Tibial nerve (tissue), 4 donors: ENCODE data around the gene TSHZ1. TPM values are rescaled to one million over a fixed set of nuclear protein-coding genes. Genes with fewer than 3 reads are reported as not detected.

Experiments
- DNase-seq, 2 donors: peaks; one replicate each; pipeline ENCODE4 v3.0.0-alpha.2; 2019; ENCODE audit warnings: low spot score in 2 of 2
- H3K27ac ChIP-seq, 4 donors: fragments of 200-600 bp; sonication (generic) in 3 of 4; one replicate each; pipeline ENCODE4 v1.5.1; 2017 to 2019; ENCODE audit warnings: mild to moderate bottlenecking in 1 of 4
- H3K27me3 ChIP-seq, 2 donors: fragments of 200-600 bp; sonication (generic) in 1 of 2; one replicate each; pipeline versions ENCODE4 v1.5.1 to v1.6.0; 2017 to 2019
- H3K36me3 ChIP-seq, 3 donors: fragments of 200-600 bp; sonication (generic); one replicate each; pipeline ENCODE4 v1.5.1; 2018 to 2019
- H3K4me1 ChIP-seq, 4 donors: fragments of 200-600 bp; sonication (generic) in 3 of 4; one replicate each; pipeline ENCODE4 v1.5.1; 2017 to 2019
- H3K4me3 ChIP-seq, 4 donors: fragments of 200-600 bp; sonication (generic) in 3 of 4; one replicate each; pipeline ENCODE4 v1.5.1; 2017 to 2019; ENCODE audit warnings: mild to moderate bottlenecking in 1 of 4, moderate library complexity in 1 of 4
- H3K9me3 ChIP-seq, 4 donors: fragments of 200-600 bp; sonication (generic) in 3 of 4; one replicate each; pipeline ENCODE4 v1.5.1; 2017 to 2019
- EP300 ChIP-seq, 2 donors: sonication (generic); formaldehyde crosslinking; IDR thresholded peaks; one replicate each; pipeline ENCODE4 v1.6.1; 2017; ENCODE audit warnings: antibody characterized with exemption in 2 of 2, mild to moderate bottlenecking in 1 of 2
- POLR2A ChIP-seq, 2 donors: fragments of 450-650 bp; IDR thresholded peaks; one replicate each; pipeline ENCODE4 v1.6.1; 2017; ENCODE audit warnings: antibody characterized with exemption in 2 of 2, mild to moderate bottlenecking in 2 of 2, moderate library complexity in 2 of 2
- WGBS, 2 donors: methylation state at CpG; one replicate each; pipeline ENCODE4 v1.1.5; 2018; 5-methylcytosine and 5-hydroxymethylcytosine counted together
- total RNA-seq, 4 donors: library from RNA; depleted of rRNA; stranded (reverse); fragments of >200 nt; gene quantifications; one replicate each; pipeline ENCODE4 v1.1.0, GENCODE V29; 2016
- TF ChIP-seq, protein P1 (sequence below), 5 experiments: fragments of 200-600 bp in 3 of 5; fragments of 450-650 bp in 2 of 5; sonication (generic) in 3 of 5; IDR thresholded peaks; one replicate each; pipeline ENCODE4 v1.5.1; 2016 to 2019; ENCODE audit warnings: antibody characterized with exemption in 5 of 5, mild to moderate bottlenecking in 3 of 5, moderate library complexity in 2 of 5

Gene TSHZ1
- total RNA-seq, 4 donors from 2014 or later = 15.6 to 23.7 (median 18.3) TPM

DNA sequence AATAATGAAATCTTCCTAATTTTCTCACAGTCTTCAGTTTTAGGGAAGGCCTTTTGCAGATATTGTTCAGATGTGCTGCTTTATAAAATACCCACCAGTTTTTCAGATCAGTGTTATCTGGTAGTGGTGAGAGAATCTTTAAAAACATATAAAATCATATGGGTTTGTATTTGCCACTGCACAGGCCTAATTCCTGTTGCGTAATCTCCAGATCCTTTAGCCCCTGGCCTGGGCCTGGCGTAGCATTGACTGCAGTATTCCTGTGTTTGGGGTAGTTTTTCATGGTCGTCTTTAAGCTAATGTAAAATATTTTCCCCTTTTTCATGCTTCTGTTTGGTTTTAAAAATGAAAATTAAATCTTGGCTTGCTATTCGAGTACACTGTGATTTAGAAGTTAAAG, 43.2 kb downstream of the TSHZ1 start:
- Histone ChIP-seq H3K9me3 (no peaks in the 10 kb centered on the region), H3K27ac (peak overlapping the region; percentile 27 to 85 (median 57)), H3K4me3 (peak overlapping the region in 1 of 4 donors; percentile 2), H3K36me3 (no peaks in the 10 kb centered on the region), H3K4me1 (peaks cover 0 to 85% (median 30%) of the 10 kb centered on the region in 4 donors), H3K27me3 (no peaks in the 10 kb centered on the region)
- DNase-seq = no peak
- TF ChIP-seq, protein P1, sequence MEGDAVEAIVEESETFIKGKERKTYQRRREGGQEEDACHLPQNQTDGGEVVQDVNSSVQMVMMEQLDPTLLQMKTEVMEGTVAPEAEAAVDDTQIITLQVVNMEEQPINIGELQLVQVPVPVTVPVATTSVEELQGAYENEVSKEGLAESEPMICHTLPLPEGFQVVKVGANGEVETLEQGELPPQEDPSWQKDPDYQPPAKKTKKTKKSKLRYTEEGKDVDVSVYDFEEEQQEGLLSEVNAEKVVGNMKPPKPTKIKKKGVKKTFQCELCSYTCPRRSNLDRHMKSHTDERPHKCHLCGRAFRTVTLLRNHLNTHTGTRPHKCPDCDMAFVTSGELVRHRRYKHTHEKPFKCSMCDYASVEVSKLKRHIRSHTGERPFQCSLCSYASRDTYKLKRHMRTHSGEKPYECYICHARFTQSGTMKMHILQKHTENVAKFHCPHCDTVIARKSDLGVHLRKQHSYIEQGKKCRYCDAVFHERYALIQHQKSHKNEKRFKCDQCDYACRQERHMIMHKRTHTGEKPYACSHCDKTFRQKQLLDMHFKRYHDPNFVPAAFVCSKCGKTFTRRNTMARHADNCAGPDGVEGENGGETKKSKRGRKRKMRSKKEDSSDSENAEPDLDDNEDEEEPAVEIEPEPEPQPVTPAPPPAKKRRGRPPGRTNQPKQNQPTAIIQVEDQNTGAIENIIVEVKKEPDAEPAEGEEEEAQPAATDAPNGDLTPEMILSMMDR (IDR thresholded peaks at IDR 0.05) = no peak
- TF ChIP-seq POLR2A (IDR thresholded peaks at IDR 0.05) = no peak
- TF ChIP-seq EP300 (IDR thresholded peaks at IDR 0.05) = peak in 1 of 2 donors; percentile 14
- 52 to 58% methylated on average over 4 of the region's 4 CpGs for WGBS, 2 donors

DNA sequence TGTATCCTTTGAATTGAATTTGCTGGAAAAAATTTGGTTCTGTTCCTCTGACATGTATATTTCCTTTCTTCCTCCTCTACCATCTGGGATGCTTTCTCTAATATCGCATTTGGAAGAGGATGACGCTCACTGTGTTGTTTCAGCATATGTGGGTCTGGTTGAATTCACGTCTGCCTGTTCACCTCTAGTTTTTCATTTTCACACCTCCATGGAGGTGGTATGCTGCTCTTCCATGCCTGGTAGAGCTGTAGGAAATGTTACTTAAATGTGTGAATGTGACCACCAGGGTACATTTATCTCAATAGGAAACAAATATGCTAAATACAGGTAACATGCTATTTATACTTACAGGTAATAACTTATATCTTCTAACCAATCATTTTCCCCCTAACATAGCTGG, 44.5 kb downstream of the TSHZ1 start:
- no peak for DNase-seq
- TF ChIP-seq POLR2A (IDR thresholded peaks at IDR 0.05) (no peak), EP300 (IDR thresholded peaks at IDR 0.05) (no peak)
- TF ChIP-seq, protein P1 (IDR thresholded peaks at IDR 0.05) = no peak
- Histone ChIP-seq H3K4me3 (no peak overlapping the region), H3K4me1 (peaks cover 0 to 77% (median 29%) of the 10 kb centered on the region in 4 donors), H3K27ac (peak overlapping the region in 2 of 4 donors; percentile 20 to 85), H3K9me3 (no peaks in the 10 kb centered on the region), H3K27me3 (no peaks in the 10 kb centered on the region), H3K36me3 (no peaks in the 10 kb centered on the region)
- 94 to 95% methylated on average over 3 of the region's 3 CpGs for WGBS, 2 donors

DNA sequence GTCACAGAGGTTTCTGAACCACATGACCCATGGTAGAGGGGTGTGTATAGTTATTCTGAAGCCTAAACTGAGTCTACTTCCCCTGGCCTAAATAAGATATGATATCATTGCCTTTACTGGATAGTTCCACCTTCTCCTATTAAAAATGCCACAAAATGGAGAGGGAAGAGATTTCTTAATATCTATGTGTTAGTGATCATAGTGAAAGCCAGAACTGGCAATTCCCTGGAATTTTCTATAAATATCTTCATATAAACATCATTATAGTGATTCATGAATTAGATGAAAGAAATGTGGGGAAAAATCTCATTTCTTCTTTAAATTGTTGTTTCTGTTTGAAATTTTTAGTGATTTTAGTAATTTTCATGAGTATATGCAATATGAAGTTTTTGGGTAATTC, 45.8 kb downstream of the TSHZ1 start:
- H3K4me3 ChIP-seq = no peak overlapping the region
- no peaks in the 10 kb centered on the region for H3K36me3 ChIP-seq
- no peak for DNase-seq
- H3K4me1 ChIP-seq = peaks cover 0 to 66% (median 24%) of the 10 kb centered on the region in 4 donors
- TF ChIP-seq, protein P1 (IDR thresholded peaks at IDR 0.05) = no peak
- no peaks in the 10 kb centered on the region for H3K27me3 ChIP-seq
- H3K9me3 ChIP-seq = no peaks in the 10 kb centered on the region
- H3K27ac ChIP-seq = no peak overlapping the region

DNA sequence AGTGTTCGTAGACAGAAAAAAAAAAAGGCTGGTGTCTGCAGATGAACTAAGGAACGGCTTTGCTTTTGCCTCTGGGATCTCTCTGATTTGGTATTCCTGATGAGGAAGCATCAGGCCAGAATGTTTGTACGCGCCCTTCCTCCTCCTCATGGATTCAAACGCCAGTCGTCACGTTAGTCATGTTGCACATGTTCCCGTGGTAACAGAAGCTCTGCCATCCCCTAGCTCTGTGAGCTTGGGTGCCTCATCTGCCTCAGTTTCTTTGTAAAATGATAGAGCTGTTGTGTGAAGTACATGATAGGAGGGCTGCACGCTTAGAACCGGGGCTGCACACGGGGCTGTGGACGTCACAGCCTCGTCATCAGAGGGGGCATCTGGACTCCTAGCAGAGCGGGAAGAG, 47.0 kb downstream of the TSHZ1 start:
- WGBS, 2 donors = 73 to 80% methylated on average over 14 of the region's 14 CpGs
- TF ChIP-seq, protein P1 (IDR thresholded peaks at IDR 0.05) = no peak
- TF ChIP-seq POLR2A (IDR thresholded peaks at IDR 0.05) = no peak
- no peak for TF ChIP-seq EP300 (IDR thresholded peaks at IDR 0.05)
- DNase-seq = no peak
- H3K4me1 ChIP-seq = peaks cover 0 to 54% (median 15%) of the 10 kb centered on the region in 4 donors
- no peaks in the 10 kb centered on the region for H3K27me3 ChIP-seq
- no peak overlapping the region for H3K4me3 ChIP-seq
- no peaks in the 10 kb centered on the region for H3K9me3 ChIP-seq
- H3K36me3 ChIP-seq = no peaks in the 10 kb centered on the region
- no peak overlapping the region for H3K27ac ChIP-seq

DNA sequence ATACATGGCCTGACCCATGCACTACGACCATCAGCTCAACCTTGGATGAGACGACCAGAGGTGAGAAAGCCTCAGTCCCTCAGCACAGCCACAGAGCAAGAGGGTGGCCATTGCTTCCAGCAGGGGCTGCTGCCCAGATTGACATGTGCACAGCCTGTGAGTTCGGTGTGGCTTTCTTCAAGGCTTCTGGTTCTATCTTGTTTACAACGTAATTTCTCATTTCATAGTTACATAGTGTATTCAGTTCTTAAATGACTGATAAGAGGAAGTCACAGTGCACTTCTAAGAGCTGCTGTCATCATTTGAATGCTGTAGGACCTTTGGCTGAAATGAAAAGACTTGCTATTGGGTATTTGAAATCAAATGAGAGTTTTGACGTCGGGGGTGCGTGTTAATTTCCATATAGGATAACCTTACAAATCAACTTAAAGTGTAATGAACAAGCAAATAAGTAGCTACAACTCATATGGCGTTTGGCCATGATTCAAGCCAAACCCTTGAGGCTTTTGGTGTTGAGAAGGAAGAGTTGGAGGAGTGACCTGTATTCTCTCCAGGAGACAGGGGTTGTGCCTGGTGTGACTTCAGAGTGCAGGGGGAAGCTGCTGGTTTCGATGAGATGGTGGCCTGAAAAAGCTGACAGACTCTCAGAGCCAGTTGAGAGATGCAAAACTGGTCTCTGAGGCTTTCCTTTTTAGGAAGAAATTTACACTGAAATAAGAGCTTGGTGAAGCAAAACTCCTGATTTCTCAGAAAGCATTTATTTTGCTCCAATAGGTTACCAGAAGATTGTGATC, 51.0 kb downstream of the TSHZ1 start:
- H3K4me1 ChIP-seq = peaks cover 0 to 41% (median 13%) of the 10 kb centered on the region in 4 donors

More for the DNA sequence above, 51.0 kb downstream of the TSHZ1 start:
- Histone ChIP-seq H3K27ac (no peak overlapping the region), H3K27me3 (no peaks in the 10 kb centered on the region), H3K36me3 (no peaks in the 10 kb centered on the region), H3K9me3 (no peaks in the 10 kb centered on the region), H3K4me3 (no peak overlapping the region)
- no peak for TF ChIP-seq EP300 (IDR thresholded peaks at IDR 0.05)
- no peak for TF ChIP-seq POLR2A (IDR thresholded peaks at IDR 0.05)
- TF ChIP-seq, protein P1 (IDR thresholded peaks at IDR 0.05) = no peak
- WGBS, 2 donors = 87% methylated on average over 9 of the region's 9 CpGs
- DNase-seq = no peak
